ENCODE results near the gene MGRN1.

The MGRN1 gene

DNA sequence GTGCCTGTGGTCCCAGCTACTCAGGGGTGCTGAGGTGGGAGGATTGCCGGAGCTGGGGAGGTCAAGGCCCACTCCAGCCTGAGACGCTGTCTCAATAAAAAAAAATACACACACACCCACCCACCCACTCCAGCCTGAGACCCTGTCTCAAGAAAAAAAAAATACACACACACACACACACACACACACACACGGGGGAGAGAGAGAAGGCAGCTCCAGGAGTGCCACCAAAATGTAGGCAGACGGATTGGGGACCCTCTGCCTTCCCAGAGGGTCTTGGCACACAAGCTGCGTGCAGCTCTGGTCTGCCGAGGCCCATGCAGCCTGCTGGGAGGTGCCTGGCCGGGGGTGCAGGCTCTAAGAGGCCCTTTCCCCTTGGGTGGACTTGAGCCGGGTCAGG, 62.8 kb downstream of the MGRN1 start:
- no peaks in the 10 kb centered on the region for H3K27me3 ChIP-seq
- H3K4me3 ChIP-seq (ENCODE audit: low read depth, low read length): no peak overlapping the region
- H3K9me3 ChIP-seq: no peaks in the 10 kb centered on the region
- peak; percentile 11 for DNase-seq
- peaks cover 23% of the 10 kb centered on the region for H3K36me3 ChIP-seq
- H3K4me1 ChIP-seq: peaks cover 4% of the 10 kb centered on the region; the same call in 1 of the 2 replicates
- TF ChIP-seq, protein P1, sequence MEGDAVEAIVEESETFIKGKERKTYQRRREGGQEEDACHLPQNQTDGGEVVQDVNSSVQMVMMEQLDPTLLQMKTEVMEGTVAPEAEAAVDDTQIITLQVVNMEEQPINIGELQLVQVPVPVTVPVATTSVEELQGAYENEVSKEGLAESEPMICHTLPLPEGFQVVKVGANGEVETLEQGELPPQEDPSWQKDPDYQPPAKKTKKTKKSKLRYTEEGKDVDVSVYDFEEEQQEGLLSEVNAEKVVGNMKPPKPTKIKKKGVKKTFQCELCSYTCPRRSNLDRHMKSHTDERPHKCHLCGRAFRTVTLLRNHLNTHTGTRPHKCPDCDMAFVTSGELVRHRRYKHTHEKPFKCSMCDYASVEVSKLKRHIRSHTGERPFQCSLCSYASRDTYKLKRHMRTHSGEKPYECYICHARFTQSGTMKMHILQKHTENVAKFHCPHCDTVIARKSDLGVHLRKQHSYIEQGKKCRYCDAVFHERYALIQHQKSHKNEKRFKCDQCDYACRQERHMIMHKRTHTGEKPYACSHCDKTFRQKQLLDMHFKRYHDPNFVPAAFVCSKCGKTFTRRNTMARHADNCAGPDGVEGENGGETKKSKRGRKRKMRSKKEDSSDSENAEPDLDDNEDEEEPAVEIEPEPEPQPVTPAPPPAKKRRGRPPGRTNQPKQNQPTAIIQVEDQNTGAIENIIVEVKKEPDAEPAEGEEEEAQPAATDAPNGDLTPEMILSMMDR (IDR thresholded peaks at IDR 0.05; ENCODE audit: low read depth, low read length): no peak

DNA sequence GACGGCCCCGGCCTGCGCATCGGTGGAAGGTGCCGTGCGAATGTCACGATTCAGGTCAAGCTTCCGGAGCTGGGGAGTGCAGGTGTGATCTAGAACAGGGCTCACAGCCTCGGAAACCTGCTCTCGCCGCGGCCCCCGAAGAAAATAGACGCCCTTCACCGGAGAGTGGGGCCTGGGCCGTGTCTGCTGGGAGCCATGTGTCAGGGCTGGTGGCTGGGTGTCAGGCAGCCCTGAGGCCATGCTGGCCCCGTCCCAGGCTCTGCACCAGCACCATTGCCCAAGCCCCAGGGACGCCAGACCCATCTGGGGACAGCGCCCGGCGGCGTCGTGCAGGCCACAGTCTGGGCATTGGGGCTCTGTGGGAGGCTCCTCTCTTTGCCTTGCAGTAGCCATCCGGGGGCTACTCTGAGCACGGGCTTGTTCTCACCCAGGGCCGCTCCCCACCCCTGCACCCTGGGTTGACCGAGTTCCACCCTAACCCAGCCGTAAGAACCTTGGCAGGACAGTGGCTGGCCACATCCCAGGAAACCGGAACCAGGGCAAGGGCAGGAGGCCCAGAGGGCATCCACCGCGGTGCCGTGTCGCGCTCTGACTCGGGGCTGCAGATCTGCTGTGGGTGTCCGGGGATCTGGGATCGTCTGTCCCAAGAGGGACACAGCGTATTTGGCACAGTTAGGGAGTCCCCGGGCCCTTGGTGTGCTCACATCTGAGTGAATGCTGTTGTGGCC, 63.5 kb downstream of the MGRN1 start:
- Histone ChIP-seq H3K27me3 (no peaks in the 10 kb centered on the region), H3K4me3 (ENCODE audit: low read depth, low read length) (no peak overlapping the region), H3K9me3 (no peaks in the 10 kb centered on the region), H3K4me1 (peaks cover 4% of the 10 kb centered on the region; the same call in 1 of the 2 replicates), H3K36me3 (peaks cover 21% of the 10 kb centered on the region)
- DNase-seq: peak; percentile 83
- TF ChIP-seq, protein P1 (IDR thresholded peaks at IDR 0.05; ENCODE audit: low read depth, low read length): no peak

DNA sequence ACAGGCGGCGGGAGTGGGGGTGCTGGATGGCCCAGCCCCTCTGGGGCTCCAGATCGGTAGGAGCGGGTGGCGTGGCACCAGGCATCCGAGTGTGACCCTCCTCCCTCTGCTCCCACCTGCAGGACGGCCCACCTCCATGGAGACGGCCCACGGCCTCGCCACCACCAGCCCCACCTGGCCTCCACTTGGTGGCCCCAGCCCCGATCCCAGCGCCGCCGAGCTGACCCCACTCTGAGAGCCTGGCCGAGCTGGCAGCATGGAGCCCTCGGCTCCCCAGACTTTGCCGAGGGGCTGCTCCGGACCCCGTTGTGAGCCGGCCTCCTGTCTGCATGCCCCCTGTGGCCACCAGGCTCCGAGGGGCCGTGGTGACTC, 64.0 kb downstream of the MGRN1 start:
- no peaks in the 10 kb centered on the region for H3K9me3 ChIP-seq
- H3K27me3 ChIP-seq: no peaks in the 10 kb centered on the region
- no peak for DNase-seq
- TF ChIP-seq, protein P1 (IDR thresholded peaks at IDR 0.05; ENCODE audit: low read depth, low read length): no peak
- H3K4me1 ChIP-seq: peaks cover 4% of the 10 kb centered on the region; the same call in 1 of the 2 replicates
- peaks cover 19% of the 10 kb centered on the region for H3K36me3 ChIP-seq
- H3K4me3 ChIP-seq (ENCODE audit: low read depth, low read length): no peak overlapping the region

DNA sequence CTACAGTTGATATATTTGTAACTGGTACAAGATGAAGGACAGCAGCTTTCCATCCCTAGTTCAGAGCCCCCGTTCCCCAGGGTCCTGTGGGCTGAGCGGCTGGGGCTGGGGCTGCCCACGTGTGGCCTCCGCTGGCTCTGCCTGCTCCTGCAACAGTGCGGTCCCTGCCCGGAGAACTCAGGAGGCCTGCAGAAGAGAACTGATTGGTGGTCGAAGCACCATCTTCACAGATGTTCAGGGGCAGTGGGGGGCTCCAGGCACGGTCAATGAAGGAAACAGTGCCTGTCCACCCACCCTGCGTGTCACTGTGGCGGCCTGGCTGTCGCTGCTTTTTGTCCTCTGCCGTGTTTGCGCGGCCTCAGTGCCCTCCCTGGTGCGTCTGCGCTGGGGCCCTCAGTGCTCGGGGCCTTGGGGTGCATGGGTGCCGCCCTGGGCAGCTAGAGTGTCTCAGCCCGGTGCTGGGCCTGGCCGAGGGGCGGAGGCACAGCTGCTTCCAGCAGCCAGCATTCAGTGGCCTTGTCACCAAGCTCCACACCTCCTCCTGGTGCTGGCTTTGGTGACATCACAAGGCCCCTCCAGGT, 64.6 kb downstream of the MGRN1 start:
- Histone ChIP-seq H3K27me3 (no peaks in the 10 kb centered on the region), H3K9me3 (no peaks in the 10 kb centered on the region), H3K4me1 (peaks cover 4% of the 10 kb centered on the region; the same call in 1 of the 2 replicates), H3K36me3 (peaks cover 17% of the 10 kb centered on the region), H3K4me3 (ENCODE audit: low read depth, low read length) (no peak overlapping the region)
- TF ChIP-seq, protein P1 (IDR thresholded peaks at IDR 0.05; ENCODE audit: low read depth, low read length): no peak
- no peak for DNase-seq

DNA sequence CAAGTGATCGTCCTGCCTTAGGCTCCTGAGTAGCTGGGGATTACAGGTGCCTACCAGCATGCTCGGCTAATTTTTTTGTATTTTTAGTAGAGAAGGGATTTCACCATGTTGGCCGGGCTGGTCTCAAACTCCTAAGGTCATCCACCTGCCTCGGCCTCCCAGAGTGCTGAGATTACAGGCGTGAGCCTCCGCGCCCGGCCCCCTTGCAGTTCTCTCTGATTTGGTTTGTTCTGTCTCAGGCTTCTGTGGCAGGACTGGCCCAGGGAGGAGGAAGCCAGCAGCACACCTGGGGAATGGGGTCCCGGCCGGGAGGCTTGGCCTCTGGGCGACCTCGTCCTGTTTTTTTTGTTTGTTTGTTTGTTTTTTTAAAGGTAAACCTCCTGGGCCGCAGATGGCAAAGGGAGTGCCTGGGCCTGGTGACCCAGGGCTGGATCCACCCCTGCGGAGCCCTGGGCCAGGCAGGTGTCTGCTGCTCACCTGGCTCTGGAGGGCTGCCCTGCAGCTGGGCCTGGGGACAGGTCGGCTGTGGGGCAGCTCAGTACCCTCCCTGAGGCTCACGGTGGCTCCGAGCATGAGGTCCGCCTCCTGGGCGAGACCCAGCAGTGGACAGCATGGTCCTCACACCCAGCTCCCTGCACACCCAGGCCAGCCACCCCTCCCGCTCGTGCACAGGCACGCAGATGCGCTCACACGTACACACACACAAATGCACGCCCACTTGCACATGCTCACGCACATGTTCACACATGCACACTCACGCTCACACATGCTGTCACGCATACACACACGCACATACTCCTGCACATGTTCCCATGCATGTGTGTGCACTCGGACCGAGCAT, 65.5 kb downstream of the MGRN1 start:
- peaks cover 4% of the 10 kb centered on the region; the same call in 1 of the 2 replicates for H3K4me1 ChIP-seq
- no peaks in the 10 kb centered on the region for H3K9me3 ChIP-seq
- no peak overlapping the region for H3K4me3 ChIP-seq (ENCODE audit: low read depth, low read length)
- H3K27me3 ChIP-seq: no peaks in the 10 kb centered on the region
- peaks cover 12% of the 10 kb centered on the region for H3K36me3 ChIP-seq
- no peak for DNase-seq
- TF ChIP-seq, protein P1 (IDR thresholded peaks at IDR 0.05; ENCODE audit: low read depth, low read length): no peak

Data from BE2C (cell line).